Adrenal gland (tissue), 12 donors: ENCODE measurements around the gene PDE6B. TPM values are rescaled to one million over a fixed set of nuclear protein-coding genes. Genes with fewer than 3 reads are reported as not detected.

Experiments
- DNase-seq, 7 donors: peaks; one replicate each; pipeline ENCODE4 v3.0.0-alpha.2; 2019 to 2020
- H3K27ac ChIP-seq, 5 donors: fragments of 200-600 bp; sonication (generic) in 4 of 5; 1 replicate in 3 of 5; 2 replicates in 2 of 5; pipeline versions ENCODE4 v1.5.1 to v1.8.0; 2016 to 2020; ENCODE audit warnings: mild to moderate bottlenecking in 1 of 5
- H3K27me3 ChIP-seq: fragments of 200-600 bp; 2 replicates; pipeline ENCODE4 v1.8.0; 2021
- H3K36me3 ChIP-seq, 2 donors: fragments of 200-600 bp; replicated peaks in 1 of 2; 1 replicate in 1 of 2; 2 replicates in 1 of 2; pipeline versions ENCODE4 v1.5.1 to v1.8.0; 2018 to 2022
- H3K4me1 ChIP-seq, 2 donors: fragments of 200-600 bp; replicated peaks in 1 of 2; 1 replicate in 1 of 2; 2 replicates in 1 of 2; pipeline versions ENCODE4 v1.5.1 to v1.8.0; 2018 to 2021
- H3K4me3 ChIP-seq, 4 donors: fragments of 200-600 bp; sonication (generic) in 3 of 4; one replicate each; pipeline ENCODE4 v1.5.1; 2016 to 2018
- H3K9me3 ChIP-seq, 3 donors: fragments of 200-600 bp; sonication (generic) in 1 of 3; replicated peaks in 1 of 3; 1 replicate in 2 of 3; 2 replicates in 1 of 3; pipeline versions ENCODE4 v1.5.1 to v1.8.0; 2016 to 2021
- CTCF ChIP-seq, 6 experiments: fragments of 450-650 bp in 4 of 6; fragments of 200-600 bp in 2 of 6; sonication (generic) in 1 of 6; IDR thresholded peaks; 1 replicate in 5 of 6; 2 replicates in 1 of 6; pipeline versions ENCODE4 v1.5.1 to v1.8.0; 2016 to 2021; ENCODE audit warnings: antibody characterized with exemption in 6 of 6, mild to moderate bottlenecking in 2 of 6, moderate library complexity in 1 of 6
- POLR2A ChIP-seq, 2 donors: fragments of 450-650 bp; IDR thresholded peaks; one replicate each; pipeline ENCODE4 v1.6.1; 2017; ENCODE audit warnings: antibody characterized with exemption in 2 of 2, mild to moderate bottlenecking in 2 of 2, moderate library complexity in 1 of 2
- WGBS, 4 donors: extraction: QIAGEN DNeasy Blood & Tissue Kit in 2 of 4; methylation state at CpG; one replicate each; pipeline versions ENCODE4 v1.1.5 to v1.1.7; 2013 to 2017; 5-methylcytosine and 5-hydroxymethylcytosine counted together
- intact Hi-C, 2 donors: fragments of 100-400 bp; cut with DNase I; formaldehyde crosslinking; loops; one replicate each; pipeline versions ENCODE4 v1.14.1 to v1.15.0; 2022 to 2023
- polyA plus RNA-seq, 3 donors: library from polyadenylated mRNA; stranded (reverse); fragments of 200-250 nt in 2 of 3; fragments of 350-450 nt in 1 of 3; fragmentation: Illumina TruSeq in 1 of 3; extraction: RNeasy Lipid Tissue Mini Kit (QIAGEN cat#74804) in 1 of 3; gene quantifications; one replicate each; pipeline ENCODE4 v1.2.3, GENCODE V29; 2013 to 2014
- total RNA-seq, 9 donors: library from RNA; depleted of rRNA in 4 of 9; stranded (reverse); fragments of >200 nt in 4 of 9; fragments of 120-200 nt in 1 of 9; fragmentation: NEBNext Ultra II Directional in 1 of 9; extraction: Animal tissue kit (Norgen Biotek cat#: 25700) in 1 of 9; gene quantifications; one replicate each; pipeline versions ENCODE4 v1.1.0 to v1.2.4, GENCODE V29; 2013 to 2023
- donor health status: healthy with polysubstance abuse.
- donor health status: Bipolar disorder and iron deficiency.
- donor health status: DM: yes; HTN: yes; CAD: no.
- donor health status: DM: no; HTN: no; CAD: no.
- donor health status: DM: no; HTN: no; CAD: no.
- donor health status: DM: yes; HTN: yes; CAD: no.

PDE6B gene
- total and polyA plus RNA-seq, 12 donors, result 0.68 to 26.6 (median 1.9) TPM; not detected in 2

GRCh38 chr4:653080-653821, 27.9 kb downstream of the PDE6B start:
- intact Hi-C loops, result no loop called here
- TF ChIP-seq POLR2A (IDR thresholded peaks at IDR 0.05) (no peak), CTCF (IDR thresholded peaks at IDR 0.05) (no peak)
- Histone ChIP-seq H3K9me3 (no peaks in the 10 kb centered on the region), H3K36me3 (no peaks in the 10 kb centered on the region), H3K27ac (no peak overlapping the region), H3K4me3 (no peak overlapping the region), H3K4me1 (no peaks in the 10 kb centered on the region), H3K27me3 (peaks cover 8% of the 10 kb centered on the region)
- WGBS, 4 donors, result 80 to 95% (median 91%) methylated on average over 1 to 35 of the region's 35 CpGs
- DNase-seq, result no peak

- Histone ChIP-seq H3K4me1 (no peaks in the 10 kb centered on the region), H3K9me3 (no peaks in the 10 kb centered on the region), H3K36me3 (no peaks in the 10 kb centered on the region), H3K27me3 (peaks cover 8% of the 10 kb centered on the region), H3K27ac (no peak overlapping the region), H3K4me3 (no peak overlapping the region)
- no peak for DNase-seq
- 75 to 90% (median 89%) methylated on average over 13 to 29 of the region's 29 CpGs for WGBS, 4 donors
- intact Hi-C loops, result no loop called here
- TF ChIP-seq POLR2A (IDR thresholded peaks at IDR 0.05) (no peak), CTCF (IDR thresholded peaks at IDR 0.05) (no peak)
Measured at GRCh38 chr4:653831-654502, 28.6 kb downstream of the PDE6B start.

GRCh38 chr4:654503-654845, 29.1 kb downstream of the PDE6B start:
- Histone ChIP-seq H3K27ac (no peak overlapping the region), H3K36me3 (no peaks in the 10 kb centered on the region), H3K27me3 (peaks cover 8% of the 10 kb centered on the region), H3K4me1 (no peaks in the 10 kb centered on the region), H3K9me3 (no peaks in the 10 kb centered on the region), H3K4me3 (no peak overlapping the region)
- intact Hi-C loops, result no loop called here
- no peak for DNase-seq
- WGBS, 4 donors, result 87 to 93% (median 91%) methylated on average over 16 to 17 of the region's 17 CpGs
- no peak for TF ChIP-seq POLR2A (IDR thresholded peaks at IDR 0.05)
- TF ChIP-seq CTCF (IDR thresholded peaks at IDR 0.05), result no peak

GRCh38 chr4:654871-655463, 29.6 kb downstream of the PDE6B start:
- H3K4me1 ChIP-seq, result no peaks in the 10 kb centered on the region
- no peaks in the 10 kb centered on the region for H3K36me3 ChIP-seq
- WGBS, 4 donors, result 44 to 57% (median 48%) methylated on average over 4 to 17 of the region's 17 CpGs
- intact Hi-C loops, result no loop called here
- no peak overlapping the region for H3K4me3 ChIP-seq
- H3K27me3 ChIP-seq, result peaks cover 5% of the 10 kb centered on the region
- TF ChIP-seq POLR2A (IDR thresholded peaks at IDR 0.05), result no peak
- no peak for TF ChIP-seq CTCF (IDR thresholded peaks at IDR 0.05)
- H3K9me3 ChIP-seq, result no peaks in the 10 kb centered on the region
- no peak overlapping the region for H3K27ac ChIP-seq
- no peak for DNase-seq
